ENCODE data around the gene RNASE9.

DNA sequence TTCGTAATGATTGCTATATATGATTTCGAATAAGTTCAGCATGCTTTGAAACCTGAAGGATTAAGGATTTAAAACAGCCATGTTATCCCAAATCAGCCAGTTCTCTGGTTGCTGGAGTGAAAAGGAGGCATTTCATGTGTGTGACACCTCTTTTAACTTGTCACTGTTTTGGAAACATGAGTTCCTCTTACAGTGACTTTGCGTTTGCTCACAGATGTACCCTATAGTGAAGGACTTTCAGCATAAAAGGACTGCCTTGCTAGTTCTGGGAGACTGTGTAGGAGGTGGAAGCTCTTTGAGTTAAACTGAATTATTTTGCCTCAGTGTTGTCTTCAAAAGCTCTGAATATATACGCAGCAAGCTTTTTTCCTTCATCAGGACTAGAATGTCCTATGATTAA, 19.4 kb upstream of the RNASE9 start:
- TF ChIP-seq, protein P1, sequence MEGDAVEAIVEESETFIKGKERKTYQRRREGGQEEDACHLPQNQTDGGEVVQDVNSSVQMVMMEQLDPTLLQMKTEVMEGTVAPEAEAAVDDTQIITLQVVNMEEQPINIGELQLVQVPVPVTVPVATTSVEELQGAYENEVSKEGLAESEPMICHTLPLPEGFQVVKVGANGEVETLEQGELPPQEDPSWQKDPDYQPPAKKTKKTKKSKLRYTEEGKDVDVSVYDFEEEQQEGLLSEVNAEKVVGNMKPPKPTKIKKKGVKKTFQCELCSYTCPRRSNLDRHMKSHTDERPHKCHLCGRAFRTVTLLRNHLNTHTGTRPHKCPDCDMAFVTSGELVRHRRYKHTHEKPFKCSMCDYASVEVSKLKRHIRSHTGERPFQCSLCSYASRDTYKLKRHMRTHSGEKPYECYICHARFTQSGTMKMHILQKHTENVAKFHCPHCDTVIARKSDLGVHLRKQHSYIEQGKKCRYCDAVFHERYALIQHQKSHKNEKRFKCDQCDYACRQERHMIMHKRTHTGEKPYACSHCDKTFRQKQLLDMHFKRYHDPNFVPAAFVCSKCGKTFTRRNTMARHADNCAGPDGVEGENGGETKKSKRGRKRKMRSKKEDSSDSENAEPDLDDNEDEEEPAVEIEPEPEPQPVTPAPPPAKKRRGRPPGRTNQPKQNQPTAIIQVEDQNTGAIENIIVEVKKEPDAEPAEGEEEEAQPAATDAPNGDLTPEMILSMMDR (IDR thresholded peaks at IDR 0.05; ENCODE audit: low read depth, low read length): no peak
- TF ChIP-seq EZH2phosphoT487 (IDR thresholded peaks at IDR 0.05; ENCODE audit: low read depth): no peak
